Lower leg skin (tissue), 3 donors: ENCODE results near the gene IP6K2.

Source experiments
- CTCF ChIP-seq, 3 donors: fragments of 450-650 bp; IDR thresholded peaks; one replicate each; pipeline ENCODE4 v1.5.1; 2016; ENCODE audit warnings: antibody characterized with exemption in 3 of 3, mild to moderate bottlenecking in 3 of 3, moderate library complexity in 2 of 3
- POLR2A ChIP-seq, 2 donors: fragments of 450-650 bp; IDR thresholded peaks; one replicate each; pipeline ENCODE4 v1.6.1; 2016 to 2017; ENCODE audit warnings: antibody characterized with exemption in 2 of 2, mild to moderate bottlenecking in 1 of 2, moderate library complexity in 1 of 2

GRCh38 chr3:48639944-48640606 is 76.9 kb downstream of the IP6K2 start:
- TF ChIP-seq CTCF (IDR thresholded peaks at IDR 0.05) (no peak), POLR2A (IDR thresholded peaks at IDR 0.05) (no peak)
